Hepatocyte (in vitro differentiated cells): ENCODE results near the gene THSD4.

Experiments used
- CTCF ChIP-seq: fragments of 200-600 bp; sonication (generic); IDR thresholded peaks from 2 replicates; pipeline ENCODE4 v1.5.1; 2016; ENCODE audit warnings: antibody characterized with exemption, mild to moderate bottlenecking; ENCODE audit not compliant: poor library complexity
- EZH2 ChIP-seq: fragments of 200-600 bp; sonication (generic); IDR thresholded peaks from 2 replicates; pipeline ENCODE4 v1.6.1; 2016; ENCODE audit warnings: antibody characterized with exemption, mild to moderate bottlenecking, borderline replicate concordance
- EZH2phosphoT487 ChIP-seq: fragments of 200-600 bp; sonication (generic); IDR thresholded peaks from one replicate; pipeline ENCODE4 v1.6.1; 2018; ENCODE audit warnings: antibody characterized with exemption, mild to moderate bottlenecking, low read depth, moderate library complexity; ENCODE audit not compliant: unreplicated experiment, severe bottlenecking

GRCh38 chr15:71444032-71444810, 328.9 kb downstream of the THSD4 start:
- TF ChIP-seq EZH2: no peak
- TF ChIP-seq CTCF: no peak
- no peak for TF ChIP-seq EZH2phosphoT487
